ENCODE data around the gene PGBD5.

PGBD5 gene

DNA sequence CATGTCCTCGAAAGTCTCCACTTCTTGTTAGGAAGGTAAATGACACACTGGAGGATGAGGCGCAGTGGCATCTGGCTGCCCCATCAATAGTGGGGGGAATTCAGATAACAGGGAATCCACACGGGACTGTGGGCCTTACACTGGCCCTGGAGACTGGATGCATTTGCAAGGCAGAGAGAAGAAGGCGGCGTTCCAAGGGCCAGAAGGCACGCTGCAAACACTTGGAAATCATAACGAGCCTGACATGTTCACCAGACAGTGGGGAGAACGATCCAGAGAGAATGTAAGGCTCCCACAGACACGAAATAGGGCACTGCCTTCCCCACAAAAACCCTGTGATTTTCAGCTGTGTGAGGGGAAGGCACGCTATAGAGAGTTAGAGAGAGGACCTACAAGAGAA is 70.5 kb downstream of the PGBD5 start (continued):
- TF ChIP-seq, protein P1, sequence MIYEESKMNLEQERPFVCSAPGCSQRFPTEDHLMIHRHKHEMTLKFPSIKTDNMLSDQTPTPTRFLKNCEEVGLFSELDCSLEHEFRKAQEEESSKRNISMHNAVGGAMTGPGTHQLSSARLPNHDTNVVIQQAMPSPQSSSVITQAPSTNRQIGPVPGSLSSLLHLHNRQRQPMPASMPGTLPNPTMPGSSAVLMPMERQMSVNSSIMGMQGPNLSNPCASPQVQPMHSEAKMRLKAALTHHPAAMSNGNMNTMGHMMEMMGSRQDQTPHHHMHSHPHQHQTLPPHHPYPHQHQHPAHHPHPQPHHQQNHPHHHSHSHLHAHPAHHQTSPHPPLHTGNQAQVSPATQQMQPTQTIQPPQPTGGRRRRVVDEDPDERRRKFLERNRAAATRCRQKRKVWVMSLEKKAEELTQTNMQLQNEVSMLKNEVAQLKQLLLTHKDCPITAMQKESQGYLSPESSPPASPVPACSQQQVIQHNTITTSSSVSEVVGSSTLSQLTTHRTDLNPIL (CRISPR knock-in tag; IDR thresholded peaks at IDR 0.05; ENCODE audit: low read depth): no peak
- TF ChIP-seq ESRRG (CRISPR knock-in tag; IDR thresholded peaks at IDR 0.05) (no peak), ZNF8 (CRISPR knock-in tag; IDR thresholded peaks at IDR 0.05) (no peak), ZNF565 (CRISPR knock-in tag; conservative IDR thresholded peaks at IDR 0.05; ENCODE audit: low read depth) (no peak), RARB (CRISPR knock-in tag; IDR thresholded peaks at IDR 0.05) (no peak), ARNTL (CRISPR knock-in tag; IDR thresholded peaks at IDR 0.05; ENCODE audit: borderline replicate concordance, low read depth) (no peak), ZC3H10 (CRISPR knock-in tag; IDR thresholded peaks at IDR 0.05) (no peak)
- TF ChIP-seq, protein P2, sequence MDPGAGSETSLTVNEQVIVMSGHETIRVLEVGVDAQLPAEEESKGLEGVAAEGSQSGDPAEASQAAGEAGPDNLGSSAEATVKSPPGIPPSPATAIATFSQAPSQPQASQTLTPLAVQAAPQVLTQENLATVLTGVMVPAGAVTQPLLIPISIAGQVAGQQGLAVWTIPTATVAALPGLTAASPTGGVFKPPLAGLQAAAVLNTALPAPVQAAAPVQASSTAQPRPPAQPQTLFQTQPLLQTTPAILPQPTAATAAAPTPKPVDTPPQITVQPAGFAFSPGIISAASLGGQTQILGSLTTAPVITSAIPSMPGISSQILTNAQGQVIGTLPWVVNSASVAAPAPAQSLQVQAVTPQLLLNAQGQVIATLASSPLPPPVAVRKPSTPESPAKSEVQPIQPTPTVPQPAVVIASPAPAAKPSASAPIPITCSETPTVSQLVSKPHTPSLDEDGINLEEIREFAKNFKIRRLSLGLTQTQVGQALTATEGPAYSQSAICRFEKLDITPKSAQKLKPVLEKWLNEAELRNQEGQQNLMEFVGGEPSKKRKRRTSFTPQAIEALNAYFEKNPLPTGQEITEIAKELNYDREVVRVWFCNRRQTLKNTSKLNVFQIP (CRISPR knock-in tag; IDR thresholded peaks at IDR 0.05; ENCODE audit: borderline replicate concordance, low read depth): no peak

DNA sequence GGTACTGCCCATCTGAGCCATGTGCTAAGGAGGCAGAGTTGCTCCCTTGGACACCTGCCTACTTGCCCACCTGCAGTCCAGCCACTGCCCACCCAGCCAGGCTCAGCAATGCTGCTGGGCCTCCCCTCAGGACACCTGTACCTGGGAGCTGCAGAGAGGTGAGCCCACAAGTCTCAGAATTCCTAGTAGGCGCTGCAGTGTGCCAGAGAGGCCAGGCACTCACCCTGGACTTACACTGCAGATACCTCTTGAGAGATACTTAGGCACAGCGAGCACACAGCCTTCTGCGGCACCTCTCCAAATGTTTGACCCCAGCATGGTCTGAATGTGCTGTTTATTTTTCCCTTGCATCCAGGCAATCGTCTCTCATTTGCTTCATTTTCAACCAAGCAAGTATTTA is 71.0 kb downstream of the PGBD5 start:
- no peak for ATAC-seq
- no peak for TF ChIP-seq ZNF70 (CRISPR knock-in tag; IDR thresholded peaks at IDR 0.05)
- TF ChIP-seq ZFP30 (CRISPR knock-in tag; IDR thresholded peaks at IDR 0.05): no peak

DNA sequence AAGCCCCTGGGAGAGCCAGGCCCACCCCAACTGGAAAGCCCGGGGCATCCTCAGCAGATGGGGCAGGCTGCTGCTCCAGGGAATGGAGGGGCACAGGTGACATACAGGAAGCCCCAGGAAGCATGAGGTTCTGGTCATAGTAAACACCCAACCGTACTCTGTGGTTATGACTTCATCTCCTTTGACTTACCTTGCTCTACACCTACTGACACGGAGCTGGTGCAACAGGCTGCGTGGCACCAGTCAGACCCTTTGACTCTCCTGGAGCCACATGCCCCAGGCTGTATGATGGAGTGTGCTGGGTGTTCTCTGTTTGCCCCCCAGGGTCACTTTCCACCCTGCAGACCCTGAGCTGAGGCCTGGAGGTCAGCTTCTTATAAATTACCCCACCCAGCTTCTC is 72.1 kb downstream of the PGBD5 start:
- ATAC-seq: no peak
- TF ChIP-seq ZFP3 (CRISPR knock-in tag; IDR thresholded peaks at IDR 0.05) (no peak), ESRRG (CRISPR knock-in tag; IDR thresholded peaks at IDR 0.05) (no peak), PPARA (CRISPR knock-in tag; IDR thresholded peaks at IDR 0.05; ENCODE audit: borderline replicate concordance) (no peak), ISL1 (CRISPR knock-in tag; IDR thresholded peaks at IDR 0.05) (no peak), ZNF8 (CRISPR knock-in tag; IDR thresholded peaks at IDR 0.05) (no peak), RARB (CRISPR knock-in tag; IDR thresholded peaks at IDR 0.05) (no peak), CSDC2 (CRISPR knock-in tag; IDR thresholded peaks at IDR 0.05) (no peak), GLIS3 (CRISPR knock-in tag; IDR thresholded peaks at IDR 0.05) (no peak), SNAI2 (CRISPR knock-in tag; IDR thresholded peaks at IDR 0.05) (no peak), TCF4 (CRISPR knock-in tag; IDR thresholded peaks at IDR 0.05; ENCODE audit: borderline replicate concordance) (no peak), ZC3H10 (CRISPR knock-in tag; IDR thresholded peaks at IDR 0.05) (no peak), OSR1 (CRISPR knock-in tag; IDR thresholded peaks at IDR 0.05) (no peak), ZFP30 (CRISPR knock-in tag; IDR thresholded peaks at IDR 0.05) (no peak)
- TF ChIP-seq, protein P3, sequence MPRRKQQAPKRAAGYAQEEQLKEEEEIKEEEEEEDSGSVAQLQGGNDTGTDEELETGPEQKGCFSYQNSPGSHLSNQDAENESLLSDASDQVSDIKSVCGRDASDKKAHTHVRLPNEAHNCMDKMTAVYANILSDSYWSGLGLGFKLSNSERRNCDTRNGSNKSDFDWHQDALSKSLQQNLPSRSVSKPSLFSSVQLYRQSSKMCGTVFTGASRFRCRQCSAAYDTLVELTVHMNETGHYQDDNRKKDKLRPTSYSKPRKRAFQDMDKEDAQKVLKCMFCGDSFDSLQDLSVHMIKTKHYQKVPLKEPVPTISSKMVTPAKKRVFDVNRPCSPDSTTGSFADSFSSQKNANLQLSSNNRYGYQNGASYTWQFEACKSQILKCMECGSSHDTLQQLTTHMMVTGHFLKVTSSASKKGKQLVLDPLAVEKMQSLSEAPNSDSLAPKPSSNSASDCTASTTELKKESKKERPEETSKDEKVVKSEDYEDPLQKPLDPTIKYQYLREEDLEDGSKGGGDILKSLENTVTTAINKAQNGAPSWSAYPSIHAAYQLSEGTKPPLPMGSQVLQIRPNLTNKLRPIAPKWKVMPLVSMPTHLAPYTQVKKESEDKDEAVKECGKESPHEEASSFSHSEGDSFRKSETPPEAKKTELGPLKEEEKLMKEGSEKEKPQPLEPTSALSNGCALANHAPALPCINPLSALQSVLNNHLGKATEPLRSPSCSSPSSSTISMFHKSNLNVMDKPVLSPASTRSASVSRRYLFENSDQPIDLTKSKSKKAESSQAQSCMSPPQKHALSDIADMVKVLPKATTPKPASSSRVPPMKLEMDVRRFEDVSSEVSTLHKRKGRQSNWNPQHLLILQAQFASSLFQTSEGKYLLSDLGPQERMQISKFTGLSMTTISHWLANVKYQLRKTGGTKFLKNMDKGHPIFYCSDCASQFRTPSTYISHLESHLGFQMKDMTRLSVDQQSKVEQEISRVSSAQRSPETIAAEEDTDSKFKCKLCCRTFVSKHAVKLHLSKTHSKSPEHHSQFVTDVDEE (CRISPR knock-in tag; IDR thresholded peaks at IDR 0.05): no peak
- TF ChIP-seq, protein P2 (CRISPR knock-in tag; IDR thresholded peaks at IDR 0.05; ENCODE audit: borderline replicate concordance, low read depth): no peak
- TF ChIP-seq, protein P1 (CRISPR knock-in tag; IDR thresholded peaks at IDR 0.05; ENCODE audit: low read depth): no peak

DNA sequence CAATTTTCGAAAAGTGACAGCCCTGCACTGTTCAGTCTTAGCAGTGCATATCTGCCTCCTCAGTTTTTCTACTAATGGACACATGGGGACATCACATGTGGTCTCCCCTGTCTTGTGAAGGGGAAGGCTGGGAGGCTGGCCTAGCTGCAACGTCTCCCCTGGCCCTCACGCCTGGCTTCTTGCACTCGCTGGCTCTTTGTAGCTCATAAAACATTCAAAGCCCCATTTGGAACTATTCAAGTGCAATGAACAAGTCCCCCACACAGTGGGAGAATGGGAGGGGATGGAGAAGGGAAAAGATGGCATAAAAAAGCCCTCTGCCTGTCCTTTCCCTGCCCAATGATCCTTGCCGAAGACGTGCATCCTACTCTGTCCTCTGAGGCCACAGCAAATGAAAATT is 73.6 kb downstream of the PGBD5 start:
- ATAC-seq: no peak
- TF ChIP-seq SNAI2 (CRISPR knock-in tag; IDR thresholded peaks at IDR 0.05): no peak
- no peak for TF ChIP-seq OSR1 (CRISPR knock-in tag; IDR thresholded peaks at IDR 0.05)
- TF ChIP-seq, protein P4, sequence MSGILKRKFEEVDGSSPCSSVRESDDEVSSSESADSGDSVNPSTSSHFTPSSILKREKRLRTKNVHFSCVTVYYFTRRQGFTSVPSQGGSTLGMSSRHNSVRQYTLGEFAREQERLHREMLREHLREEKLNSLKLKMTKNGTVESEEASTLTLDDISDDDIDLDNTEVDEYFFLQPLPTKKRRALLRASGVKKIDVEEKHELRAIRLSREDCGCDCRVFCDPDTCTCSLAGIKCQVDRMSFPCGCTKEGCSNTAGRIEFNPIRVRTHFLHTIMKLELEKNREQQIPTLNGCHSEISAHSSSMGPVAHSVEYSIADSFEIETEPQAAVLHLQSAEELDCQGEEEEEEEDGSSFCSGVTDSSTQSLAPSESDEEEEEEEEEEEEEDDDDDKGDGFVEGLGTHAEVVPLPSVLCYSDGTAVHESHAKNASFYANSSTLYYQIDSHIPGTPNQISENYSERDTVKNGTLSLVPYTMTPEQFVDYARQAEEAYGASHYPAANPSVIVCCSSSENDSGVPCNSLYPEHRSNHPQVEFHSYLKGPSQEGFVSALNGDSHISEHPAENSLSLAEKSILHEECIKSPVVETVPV (CRISPR knock-in tag; IDR thresholded peaks at IDR 0.05): no peak
- no peak for TF ChIP-seq RARB (CRISPR knock-in tag; IDR thresholded peaks at IDR 0.05)
- TF ChIP-seq BACH2 (CRISPR knock-in tag; IDR thresholded peaks at IDR 0.05; ENCODE audit: borderline replicate concordance): no peak
- no peak for TF ChIP-seq PPARA (CRISPR knock-in tag; IDR thresholded peaks at IDR 0.05; ENCODE audit: borderline replicate concordance)
- TF ChIP-seq ESRRG (CRISPR knock-in tag; IDR thresholded peaks at IDR 0.05): no peak
- TF ChIP-seq, protein P3 (CRISPR knock-in tag; IDR thresholded peaks at IDR 0.05): no peak
- TF ChIP-seq ISL1 (CRISPR knock-in tag; IDR thresholded peaks at IDR 0.05): no peak

Data from SK-N-SH treated with all-trans-retinoic acid at 6 μM for 48 hours (cell line).